ENCODE data around the gene CNOT9.
A peak's percentile ranks its signal among the peaks of the same experiment; 100 is the strongest.

CNOT9 gene

GRCh38 chr2:218578272-218578877 lies 9.7 kb downstream of the CNOT9 start:
- no peak for DNase-seq

GRCh38 chr2:218582076-218582475 lies 13.4 kb downstream of the CNOT9 start:
- peak; percentile 8 for DNase-seq

- no peak for DNase-seq
Observed at GRCh38 chr2:218583983-218584850, 15.6 kb downstream of the CNOT9 start.

- no peak for DNase-seq
Observed at GRCh38 chr2:218585541-218585940, 16.9 kb downstream of the CNOT9 start.

GRCh38 chr2:218605432-218605831 lies 36.8 kb downstream of the CNOT9 start:
- no peak for DNase-seq

GRCh38 chr2:218607436-218608115 lies 38.9 kb downstream of the CNOT9 start, which contains the start of gene PLCD4:
Gene PLCD4 (plus strand): TSS chr2:218607899. CDS start chr2:218615740, 7,841 bp downstream.
- no peak for DNase-seq

- no peak for DNase-seq
Observed at GRCh38 chr2:218615868-218616315, 47.3 kb downstream of the CNOT9 start.

GRCh38 chr2:218618102-218618860 lies 49.6 kb downstream of the CNOT9 start:
- DNase-seq: no peak

- DNase-seq: no peak
Observed at GRCh38 chr2:218621007-218621406, 52.4 kb downstream of the CNOT9 start.

- peak; percentile 23 for DNase-seq
Observed at GRCh38 chr2:218622606-218623365, 54.1 kb downstream of the CNOT9 start.

GRCh38 chr2:218623366-218623705 lies 54.7 kb downstream of the CNOT9 start:
- DNase-seq: peak; percentile 28

GRCh38 chr2:218626369-218626768 lies 57.7 kb downstream of the CNOT9 start:
- DNase-seq: no peak

GRCh38 chr2:218627939-218628338 lies 59.3 kb downstream of the CNOT9 start:
- DNase-seq: no peak

GRCh38 chr2:218631837-218632236 lies 63.2 kb downstream of the CNOT9 start:
- DNase-seq: no peak

GRCh38 chr2:218635719-218636118 lies 67.1 kb downstream of the CNOT9 start:
- no peak for DNase-seq

- no peak for DNase-seq
Observed at GRCh38 chr2:218638372-218638771, 69.7 kb downstream of the CNOT9 start.

- no peak for DNase-seq
Observed at GRCh38 chr2:218642121-218642656, 73.5 kb downstream of the CNOT9 start.

GRCh38 chr2:218642786-218643185 lies 74.1 kb downstream of the CNOT9 start:
- DNase-seq: no peak

- no peak for DNase-seq
Observed at GRCh38 chr2:218643751-218644310, 75.2 kb downstream of the CNOT9 start.

GRCh38 chr2:218644721-218645120 lies 76.1 kb downstream of the CNOT9 start:
- DNase-seq: no peak

- DNase-seq: no peak
Observed at GRCh38 chr2:218645126-218645525, 76.5 kb downstream of the CNOT9 start.

Data from suppressor macrophage treated with lipopolysaccharide for 4 hours (primary cell).